D341Med (cell line): ENCODE results near the gene GBGT1.
A peak's percentile ranks its signal among the peaks of the same experiment; 100 is the strongest.

Source experiments
- DNase-seq: peaks from one replicate; pipeline ENCODE4 v3.0.0; 2012; ENCODE audit warnings: low spot score

Gene GBGT1

GRCh38 chr9:133125941-133126696 is 37.6 kb downstream of the GBGT1 start:
- no peak for DNase-seq

DNA sequence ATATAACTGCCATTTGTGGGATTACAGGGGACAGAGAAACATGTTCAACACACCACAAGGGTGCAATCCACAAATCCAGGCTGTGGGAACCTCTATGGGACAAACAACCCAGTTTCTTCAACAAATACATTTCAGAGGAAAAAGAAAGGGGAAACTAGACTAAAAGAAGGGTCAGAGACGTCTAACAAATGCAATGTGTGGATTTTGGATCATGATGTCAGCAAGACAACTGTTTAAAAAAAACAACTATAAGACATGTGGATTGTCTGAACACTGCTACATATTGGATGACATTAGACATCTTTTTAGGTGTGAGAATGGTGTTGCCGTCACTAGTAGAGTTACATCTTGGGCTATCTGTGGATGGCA is 38.8 kb downstream of the GBGT1 start:
- DNase-seq: no peak

GRCh38 chr9:133124123-133124906 is 39.4 kb downstream of the GBGT1 start:
- DNase-seq: no peak

DNA sequence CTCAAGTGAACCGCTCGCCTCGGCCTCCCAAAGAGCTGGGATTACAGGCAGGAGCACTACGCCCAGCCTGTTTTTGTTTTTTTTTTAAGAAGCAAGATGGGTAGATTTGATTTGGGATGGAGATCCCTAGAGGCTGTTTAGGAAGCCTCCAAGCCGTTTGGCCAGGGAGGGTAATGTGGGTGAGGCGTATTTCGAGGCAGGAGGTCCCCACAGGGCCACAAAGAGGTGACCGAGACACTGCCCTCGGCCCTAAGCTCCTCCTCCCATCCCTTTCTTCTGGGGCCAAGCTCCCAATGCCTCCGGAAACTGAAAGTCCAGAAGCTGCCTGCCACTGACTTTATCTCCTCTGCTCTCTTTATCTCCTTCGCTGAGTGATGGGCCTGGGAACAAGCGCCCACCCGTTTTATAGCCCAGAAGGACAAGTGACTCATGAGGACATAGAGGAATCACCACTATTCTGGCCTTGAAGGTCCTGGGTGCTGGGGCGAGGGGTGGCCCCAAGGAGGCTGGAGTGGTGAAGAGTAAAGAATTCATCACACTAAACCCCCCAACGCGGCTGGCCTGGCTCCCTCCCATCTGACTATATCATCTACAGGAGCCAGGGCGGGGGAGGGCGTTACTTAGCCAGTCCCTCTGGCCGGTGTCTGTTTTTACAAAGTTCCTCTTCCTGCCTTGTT is 40.6 kb downstream of the GBGT1 start:
- DNase-seq: no peak

DNA sequence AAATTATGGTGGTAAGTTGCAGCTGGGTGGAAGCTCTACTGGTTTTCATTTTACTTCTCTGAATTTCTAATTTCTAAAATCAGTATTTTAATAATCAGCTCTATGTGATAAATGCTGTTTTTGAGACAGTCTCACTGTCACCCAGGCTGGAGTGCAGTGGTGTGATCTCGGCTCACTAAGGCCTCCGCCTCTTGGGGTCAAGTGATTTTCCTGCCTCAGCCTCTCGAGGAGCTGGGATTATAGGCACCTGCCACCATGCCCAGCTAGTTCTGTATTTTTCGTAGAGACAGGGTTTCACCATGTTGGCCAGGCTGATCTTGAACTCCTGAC is 41.1 kb downstream of the GBGT1 start:
- no peak for DNase-seq

DNA sequence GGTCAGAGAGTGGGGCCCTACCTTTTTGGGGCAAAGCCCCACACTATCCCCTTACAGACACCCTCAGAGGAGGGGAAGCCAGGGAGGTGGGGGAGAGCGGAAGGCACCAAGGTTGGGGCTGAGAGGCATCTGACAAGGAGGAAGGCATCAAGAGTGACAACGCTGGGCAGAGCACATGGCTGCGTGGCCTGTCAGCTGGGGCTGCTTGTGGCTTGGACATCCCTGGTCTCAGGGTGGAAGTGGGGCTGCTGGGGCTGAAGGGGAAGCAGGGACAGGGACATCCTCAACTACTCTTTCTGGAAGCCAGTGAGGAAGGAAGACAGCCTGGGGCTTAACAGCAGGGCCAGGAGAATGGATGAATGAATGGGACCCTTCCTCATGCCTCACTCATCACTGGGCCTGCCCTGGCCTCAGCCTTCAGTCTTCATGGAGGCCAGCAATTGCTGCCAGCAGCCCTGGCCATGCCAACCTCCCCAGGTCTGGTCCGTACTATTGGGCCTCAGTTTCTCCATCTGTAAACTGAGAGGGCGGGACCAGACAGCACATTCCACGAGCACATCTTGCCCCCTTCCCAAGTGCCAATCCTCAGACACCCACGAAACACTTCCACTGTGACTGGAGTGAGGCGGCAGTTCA is 41.7 kb downstream of the GBGT1 start:
- DNase-seq: no peak

DNA sequence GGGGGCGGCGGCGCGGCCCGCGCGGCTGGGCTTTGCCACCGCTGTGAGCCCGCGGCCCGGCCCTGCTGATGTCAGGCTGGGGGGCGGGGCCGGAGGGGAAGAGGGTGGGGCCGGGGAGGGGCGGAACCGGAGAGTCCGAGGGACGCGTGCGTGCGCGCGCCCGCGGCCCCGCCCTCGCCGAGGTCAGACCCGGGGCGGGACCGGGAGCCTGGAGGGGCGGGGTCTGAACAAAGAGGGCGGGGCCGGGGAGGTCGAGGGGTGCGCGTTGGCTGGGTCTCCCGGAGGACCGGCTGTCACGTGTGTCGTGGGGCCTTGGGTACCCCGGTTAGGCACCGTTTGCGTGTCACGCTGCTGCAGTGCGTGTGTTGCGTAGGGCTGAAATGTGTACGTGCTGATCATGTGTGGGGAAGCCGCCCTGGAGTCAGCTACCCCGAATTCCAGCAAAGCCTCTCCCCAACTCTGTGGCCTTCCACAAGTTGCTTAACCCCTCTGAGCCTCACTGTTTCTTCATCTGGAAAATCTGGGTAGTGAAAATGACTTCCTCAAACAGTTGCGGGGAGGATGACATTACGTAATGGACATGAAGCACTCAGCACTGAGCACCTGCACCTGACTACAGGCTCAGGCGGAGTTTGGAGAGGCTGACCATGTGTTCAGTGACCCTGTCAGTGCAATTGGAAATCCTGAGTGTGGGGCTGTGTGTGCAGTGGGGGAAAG is 42.4 kb downstream of the GBGT1 start, which contains the start of gene RALGDS:
Gene RALGDS, minus strand, starts transcription at position 43 of the 717 bp plus-strand sequence. CDS start 86 bp downstream, outside the sequence.
- peak; percentile 98 for DNase-seq

DNA sequence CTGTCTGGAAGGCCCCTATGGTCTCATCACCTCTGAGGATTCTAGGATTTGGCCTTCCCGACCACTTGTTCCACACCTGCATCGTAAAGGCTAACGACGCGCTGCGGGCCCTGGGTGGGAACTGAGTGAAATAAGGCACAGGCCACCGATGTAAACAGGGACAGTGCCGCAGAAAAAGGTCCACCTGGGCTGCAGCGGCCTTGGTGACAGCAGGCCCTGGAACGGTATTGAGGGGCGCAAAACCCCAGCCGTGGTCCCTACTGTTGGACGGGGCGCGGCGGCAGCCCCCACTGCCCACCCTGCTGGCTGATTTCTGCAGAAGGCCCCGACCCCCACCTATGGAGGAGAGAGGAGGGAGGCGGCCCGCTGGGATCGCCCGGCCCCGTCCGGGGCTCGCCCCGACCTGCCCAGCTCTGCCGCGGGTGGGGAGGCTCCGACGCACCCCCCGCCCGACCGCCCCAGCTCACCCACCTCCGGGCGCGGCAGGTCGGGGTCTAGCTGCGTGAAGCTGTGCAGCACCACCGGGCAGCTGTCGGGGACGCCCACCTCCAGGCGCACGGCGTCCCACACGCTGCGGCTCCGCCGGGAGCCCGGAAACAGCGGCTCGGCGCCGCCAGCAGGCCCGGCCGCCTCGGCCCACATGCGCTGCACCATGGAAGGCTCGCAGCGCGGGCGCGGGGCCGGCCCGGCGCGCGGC is 43.1 kb downstream of the GBGT1 start:
- DNase-seq: peak; percentile 62

GRCh38 chr9:133119846-133120500 is 43.7 kb downstream of the GBGT1 start:
- DNase-seq: peak; percentile 63

DNA sequence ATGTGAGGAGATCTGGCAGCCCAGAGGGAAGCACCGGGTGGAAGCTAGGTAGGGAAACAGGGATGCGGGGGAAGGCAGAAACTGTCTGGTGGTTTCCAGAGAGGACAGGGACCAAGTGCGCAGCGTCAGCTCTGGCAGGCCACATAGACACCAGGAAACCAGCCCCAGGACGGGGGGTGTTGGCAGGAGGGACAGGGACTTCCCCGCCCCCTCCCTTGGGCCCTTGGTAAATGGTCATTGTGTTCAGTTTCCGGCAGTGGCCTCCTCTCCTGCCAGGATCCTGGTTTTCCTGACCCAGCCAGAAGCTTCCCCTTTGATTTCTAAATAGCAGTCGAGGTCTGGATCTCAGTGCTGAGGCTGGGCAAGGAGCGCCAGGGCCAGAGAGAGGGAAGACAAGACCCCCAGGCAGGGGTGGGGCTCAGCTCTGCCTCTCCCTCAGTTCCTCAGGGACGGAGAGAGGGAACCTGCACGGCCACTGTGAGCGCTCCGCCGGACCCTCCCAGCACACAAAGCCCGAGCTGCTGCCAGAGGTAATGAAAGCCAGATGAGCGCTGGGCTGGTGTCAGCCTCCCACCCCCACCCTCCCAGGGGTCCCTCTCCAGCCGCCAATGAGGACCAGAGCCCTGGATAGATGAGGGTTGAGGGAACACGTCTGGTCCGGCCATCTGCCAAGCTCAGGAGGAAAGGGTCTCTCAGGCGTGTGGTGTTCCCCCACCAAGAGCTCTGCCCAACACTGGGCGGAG is 44.4 kb downstream of the GBGT1 start:
- peak; percentile 64 for DNase-seq

- DNase-seq: no peak
Observed at GRCh38 chr9:133118568-133118967, 45.1 kb downstream of the GBGT1 start.

GRCh38 chr9:133118179-133118520 is 45.6 kb downstream of the GBGT1 start:
- no peak for DNase-seq

GRCh38 chr9:133117271-133118178 is 46.2 kb downstream of the GBGT1 start:
- no peak for DNase-seq

- no peak for DNase-seq
Observed at GRCh38 chr9:133116346-133117231, 47.1 kb downstream of the GBGT1 start.

DNA sequence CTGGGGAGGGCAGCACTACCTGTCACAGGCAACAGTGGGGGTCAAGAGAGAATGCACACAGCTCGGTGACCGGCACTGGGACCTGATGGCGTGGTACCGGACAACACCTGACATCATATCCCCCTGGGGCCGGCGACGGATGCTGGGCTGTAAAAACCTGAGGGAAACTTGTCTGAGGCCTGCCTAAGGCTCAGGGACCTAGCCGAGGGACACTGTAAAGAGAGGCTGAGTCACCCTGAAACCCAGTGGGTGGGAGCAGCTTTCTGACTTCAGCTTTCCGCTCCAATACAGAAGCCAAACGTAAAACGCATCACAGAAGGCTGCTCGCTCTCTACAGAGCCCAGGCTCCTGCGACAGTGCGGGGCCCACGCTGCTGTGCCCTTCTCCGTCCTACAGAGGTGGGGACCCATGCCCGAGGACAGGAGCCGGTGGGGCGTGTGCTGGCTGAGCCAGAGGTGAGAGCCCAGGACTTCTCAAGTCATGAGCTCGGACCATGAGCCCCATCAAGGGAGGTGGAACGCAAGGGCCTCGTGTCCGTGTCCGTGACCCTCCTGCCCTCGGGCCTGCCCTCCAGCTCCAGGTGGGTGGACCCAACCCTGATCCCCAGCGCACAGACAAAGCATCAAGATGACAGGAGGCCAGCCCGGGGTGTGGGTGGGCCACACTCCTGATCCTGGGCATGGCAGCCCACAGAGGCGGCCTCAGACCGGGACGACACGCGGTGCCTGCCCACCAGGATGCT is 47.9 kb downstream of the GBGT1 start:
- no peak for DNase-seq

DNA sequence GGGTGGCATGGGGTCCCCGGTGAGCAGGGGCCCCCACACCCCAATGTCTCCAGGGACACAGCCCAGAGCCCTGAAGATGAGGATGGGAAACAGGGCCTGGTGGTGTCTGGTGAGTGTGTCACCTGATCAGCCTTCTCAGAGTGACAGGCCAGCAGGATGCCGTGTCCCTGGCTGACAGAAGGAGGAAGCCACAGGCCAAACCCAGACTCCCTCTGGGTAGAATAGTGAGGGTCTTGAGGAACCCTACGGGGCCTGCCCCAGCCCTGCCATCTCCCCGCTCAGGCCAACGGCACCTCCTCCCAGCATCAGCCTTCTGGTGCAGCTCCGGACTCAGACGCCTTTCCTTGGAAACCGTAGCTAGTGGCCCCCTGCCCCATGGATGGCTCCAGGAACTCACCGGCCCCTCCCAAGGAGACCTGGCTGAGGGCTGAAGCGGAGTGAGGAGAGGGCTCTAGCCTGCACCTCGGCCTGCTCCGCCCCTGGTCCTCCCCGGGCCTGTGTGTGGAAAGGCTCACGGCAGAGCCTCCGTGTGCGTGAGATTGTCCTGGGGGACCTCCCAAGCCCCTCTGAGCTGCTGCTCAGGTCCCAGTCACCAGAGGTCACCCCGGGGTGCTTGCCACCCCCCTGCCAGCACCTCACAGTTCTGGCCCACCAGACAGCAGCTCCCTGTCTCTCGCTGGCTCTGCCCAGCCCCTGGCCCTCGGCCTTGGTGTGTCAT is 48.7 kb downstream of the GBGT1 start:
- DNase-seq: no peak
